Osteocyte (in vitro differentiated cells): ENCODE results near the gene GADD45G. TPM values are rescaled to one million over a fixed set of nuclear protein-coding genes. Genes with fewer than 3 reads are reported as not detected.

Experiments
- DNase-seq: peaks from one replicate; pipeline ENCODE4 v3.0.0; 2021; ENCODE audit warnings: mixed read lengths; ENCODE audit not compliant: unreplicated experiment; ENCODE audit errors: extremely low spot score
- H3K27ac Mint-ChIP-seq: one replicate; pipeline ENCODE4 v1.8.0; 2021; ENCODE audit warnings: mild to moderate bottlenecking, mixed read lengths; ENCODE audit not compliant: unreplicated experiment
- H3K27me3 Mint-ChIP-seq: one replicate; pipeline ENCODE4 v1.8.0; 2021; ENCODE audit warnings: mixed read lengths; ENCODE audit not compliant: unreplicated experiment
- H3K36me3 Mint-ChIP-seq: one replicate; pipeline ENCODE4 v1.8.0; 2021; ENCODE audit warnings: mixed read lengths; ENCODE audit not compliant: unreplicated experiment
- H3K4me1 Mint-ChIP-seq: one replicate; pipeline ENCODE4 v1.8.0; 2021; ENCODE audit warnings: mixed read lengths; ENCODE audit not compliant: unreplicated experiment
- H3K4me3 Mint-ChIP-seq: one replicate; pipeline ENCODE4 v1.8.0; 2021; ENCODE audit warnings: mild to moderate bottlenecking, moderate library complexity, mixed read lengths; ENCODE audit not compliant: unreplicated experiment
- H3K9me3 Mint-ChIP-seq: one replicate; pipeline ENCODE4 v1.8.0; 2021; ENCODE audit warnings: mixed read lengths; ENCODE audit not compliant: unreplicated experiment
- total RNA-seq: library from RNA; stranded (reverse); gene quantifications from 2 replicates; pipeline ENCODE4 v1.2.1, GENCODE V29; 2021
- TF ChIP-seq, protein P1 (sequence below): fragments of 200-600 bp; sonication (generic); IDR thresholded peaks from 2 replicates; pipeline ENCODE4 v1.5.0; 2021; ENCODE audit warnings: antibody characterized with exemption, mild to moderate bottlenecking, moderate library complexity

GADD45G gene
- total RNA-seq, 1 donor from 2014 or later = 1.0 TPM

DNA sequence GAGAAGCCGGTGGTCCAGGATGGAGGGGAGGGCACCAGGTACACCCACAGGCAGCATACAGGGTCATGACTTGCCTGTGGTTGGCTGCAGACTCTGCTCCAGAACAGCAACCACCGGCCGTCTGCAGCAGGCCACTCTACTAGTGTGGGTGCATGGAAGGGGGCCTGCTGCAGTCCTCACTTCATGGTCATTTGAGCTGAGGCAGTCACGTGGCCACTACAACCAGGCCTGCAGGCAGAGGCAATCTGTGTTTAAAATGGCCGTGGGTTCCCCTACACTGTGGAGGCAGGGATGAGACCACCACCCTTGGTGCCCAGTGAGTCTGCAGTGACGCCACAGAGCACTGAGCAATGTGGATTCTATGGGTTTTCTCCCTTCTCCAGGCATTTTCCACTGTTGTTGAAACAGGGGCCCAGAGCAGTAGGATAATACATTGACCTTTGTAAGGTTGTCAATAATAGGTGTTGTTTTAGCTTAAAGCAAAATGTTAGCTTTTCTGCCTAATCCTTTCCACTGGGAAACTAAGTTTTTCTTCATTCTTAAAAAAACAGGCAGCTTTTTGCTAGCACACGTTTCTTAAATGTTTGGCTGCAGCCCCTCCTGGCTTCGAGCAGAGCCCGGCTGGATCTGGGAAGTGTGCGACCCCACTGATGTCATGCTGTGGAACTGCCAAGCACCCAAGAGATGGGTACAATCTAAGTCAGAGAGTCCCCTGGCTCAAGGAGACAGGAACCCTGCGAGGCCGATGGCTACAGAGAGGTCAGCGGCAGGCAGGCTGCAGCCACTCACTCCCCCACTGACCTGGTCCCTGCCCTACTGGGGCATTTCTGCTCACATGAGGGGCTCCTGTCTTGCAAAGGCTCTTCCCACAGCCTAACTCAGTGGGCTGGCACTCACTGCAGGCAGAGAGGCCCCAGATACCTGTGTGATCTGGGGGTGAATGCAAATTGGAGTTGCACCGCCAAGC is 21.2 kb downstream of the GADD45G start:
- Mint-ChIP-seq H3K4me1 (no peaks in the 10 kb centered on the region), H3K9me3 (no peaks in the 10 kb centered on the region), H3K4me3 (no peak overlapping the region), H3K36me3 (no peaks in the 10 kb centered on the region), H3K27ac (no peak overlapping the region), H3K27me3 (peaks cover 19% of the 10 kb centered on the region)
- TF ChIP-seq, protein P1, sequence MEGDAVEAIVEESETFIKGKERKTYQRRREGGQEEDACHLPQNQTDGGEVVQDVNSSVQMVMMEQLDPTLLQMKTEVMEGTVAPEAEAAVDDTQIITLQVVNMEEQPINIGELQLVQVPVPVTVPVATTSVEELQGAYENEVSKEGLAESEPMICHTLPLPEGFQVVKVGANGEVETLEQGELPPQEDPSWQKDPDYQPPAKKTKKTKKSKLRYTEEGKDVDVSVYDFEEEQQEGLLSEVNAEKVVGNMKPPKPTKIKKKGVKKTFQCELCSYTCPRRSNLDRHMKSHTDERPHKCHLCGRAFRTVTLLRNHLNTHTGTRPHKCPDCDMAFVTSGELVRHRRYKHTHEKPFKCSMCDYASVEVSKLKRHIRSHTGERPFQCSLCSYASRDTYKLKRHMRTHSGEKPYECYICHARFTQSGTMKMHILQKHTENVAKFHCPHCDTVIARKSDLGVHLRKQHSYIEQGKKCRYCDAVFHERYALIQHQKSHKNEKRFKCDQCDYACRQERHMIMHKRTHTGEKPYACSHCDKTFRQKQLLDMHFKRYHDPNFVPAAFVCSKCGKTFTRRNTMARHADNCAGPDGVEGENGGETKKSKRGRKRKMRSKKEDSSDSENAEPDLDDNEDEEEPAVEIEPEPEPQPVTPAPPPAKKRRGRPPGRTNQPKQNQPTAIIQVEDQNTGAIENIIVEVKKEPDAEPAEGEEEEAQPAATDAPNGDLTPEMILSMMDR = no peak
- DNase-seq = no peak

DNA sequence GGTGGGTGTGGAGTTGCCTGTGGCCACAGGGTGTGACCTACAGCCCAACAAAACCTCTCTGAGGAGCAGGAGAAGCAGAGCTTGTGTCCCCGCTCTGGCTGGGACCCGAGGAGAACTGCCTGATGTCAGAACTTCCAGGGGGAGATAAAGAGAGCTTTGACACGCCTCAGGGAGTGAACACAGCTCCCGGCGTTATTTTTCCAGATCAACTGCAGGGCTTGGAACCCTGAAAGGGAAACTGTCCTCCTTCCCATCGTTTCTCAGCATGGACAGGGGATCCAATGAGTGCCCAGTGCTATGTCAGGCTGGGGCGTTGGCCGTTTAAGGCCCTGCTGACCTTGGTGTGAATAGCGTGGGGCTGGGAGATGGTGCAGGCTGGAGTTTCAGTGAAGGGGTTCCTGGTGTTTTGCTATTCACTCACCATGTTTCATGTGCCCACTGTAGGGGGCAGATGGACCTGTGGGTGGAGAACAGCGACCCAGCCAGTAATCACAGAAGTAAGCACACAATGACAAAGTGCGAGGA is 22.0 kb downstream of the GADD45G start:
- Mint-ChIP-seq H3K27ac (no peak overlapping the region), H3K27me3 (peaks cover 19% of the 10 kb centered on the region), H3K4me3 (no peak overlapping the region), H3K4me1 (no peaks in the 10 kb centered on the region), H3K9me3 (no peaks in the 10 kb centered on the region), H3K36me3 (no peaks in the 10 kb centered on the region)
- DNase-seq = no peak
- TF ChIP-seq, protein P1 = no peak

DNA sequence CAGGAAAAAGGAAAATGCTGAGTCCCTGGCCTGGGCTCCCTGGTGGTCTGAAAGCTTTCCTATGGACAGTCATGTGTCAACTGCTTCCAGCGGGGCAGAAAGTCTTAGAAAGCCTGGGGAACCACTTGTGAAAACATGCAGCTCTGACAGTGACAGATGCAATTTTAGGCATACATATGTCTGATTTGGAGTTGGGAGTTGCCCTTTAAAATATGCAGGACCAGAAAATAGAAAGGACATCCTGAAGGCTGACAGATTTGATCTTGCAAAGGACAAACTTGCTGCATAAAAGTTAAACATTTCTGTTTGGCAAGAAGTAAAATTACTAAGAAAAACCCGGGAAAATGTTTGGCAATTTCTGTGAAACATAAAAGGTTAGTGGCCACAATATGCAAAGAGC is 23.8 kb downstream of the GADD45G start:
- Mint-ChIP-seq H3K4me3 (no peak overlapping the region), H3K4me1 (no peaks in the 10 kb centered on the region), H3K9me3 (no peaks in the 10 kb centered on the region), H3K36me3 (no peaks in the 10 kb centered on the region), H3K27ac (no peak overlapping the region), H3K27me3 (peaks cover 5% of the 10 kb centered on the region)
- DNase-seq = no peak
- TF ChIP-seq, protein P1 = no peak

DNA sequence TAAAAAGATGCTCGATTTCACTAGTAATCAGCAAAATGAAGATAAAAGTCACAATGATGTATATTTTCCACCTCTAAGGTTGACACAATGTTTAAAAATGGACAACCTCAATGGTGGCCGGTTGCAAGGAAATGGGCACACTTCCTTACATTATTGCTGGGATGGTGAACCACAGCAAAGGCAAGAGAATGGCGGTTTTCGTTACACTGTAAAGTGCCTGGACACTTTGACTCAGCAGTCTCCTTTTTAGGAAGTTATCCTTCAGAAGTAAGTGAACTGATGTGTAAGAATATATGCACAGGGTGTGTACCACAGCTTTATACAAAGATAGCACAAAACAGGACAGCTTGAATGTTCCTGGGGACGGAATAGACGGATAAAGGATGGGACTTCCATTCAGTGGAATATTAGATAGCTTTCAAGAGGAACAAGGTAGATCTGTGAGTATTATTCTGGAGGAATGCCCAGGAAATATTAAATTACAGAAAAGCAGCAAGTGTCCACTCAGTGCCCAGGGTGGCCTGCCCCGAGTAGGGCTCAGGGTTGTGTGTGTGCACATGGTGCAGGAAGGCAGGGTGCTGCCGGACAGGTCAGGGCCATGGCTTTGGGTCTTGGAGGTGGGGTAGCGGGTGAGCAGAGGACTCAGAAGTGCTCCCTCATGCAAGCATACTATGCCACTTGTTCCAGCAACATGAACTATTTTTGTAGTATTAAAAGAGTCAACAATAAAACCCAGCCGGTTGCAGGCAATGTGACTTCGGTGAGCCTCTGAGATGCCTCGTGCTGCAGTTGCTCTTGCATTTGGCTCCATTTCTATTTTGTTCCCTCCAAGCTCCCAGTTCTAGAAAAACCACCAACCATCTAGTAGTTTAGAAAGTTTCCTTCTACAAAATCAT is 24.5 kb downstream of the GADD45G start:
- Mint-ChIP-seq H3K27me3 (peaks cover 5% of the 10 kb centered on the region), H3K4me1 (no peaks in the 10 kb centered on the region), H3K9me3 (no peaks in the 10 kb centered on the region)

More for the DNA sequence above, 24.5 kb downstream of the GADD45G start:
- no peak for DNase-seq
- Mint-ChIP-seq H3K4me3 (no peak overlapping the region), H3K36me3 (no peaks in the 10 kb centered on the region), H3K27ac (no peak overlapping the region)
- TF ChIP-seq, protein P1 = no peak
